Left hindlimb (tissue), 1 donor: ENCODE data around the gene KCNH5.

ENCODE experiments used
- DNase-seq: peaks from one replicate; pipeline ENCODE4 v3.0.0-alpha.2; 2018

The KCNH5 gene

GRCh38 chr14:62736048-62737043, 308.9 kb downstream of the KCNH5 start:
- no peak for DNase-seq

- no peak for DNase-seq
Measured at GRCh38 chr14:62734831-62735230, 310.4 kb downstream of the KCNH5 start.

GRCh38 chr14:62722406-62722805, 322.9 kb downstream of the KCNH5 start:
- no peak for DNase-seq

- DNase-seq = no peak
Measured at GRCh38 chr14:62718629-62719028, 326.6 kb downstream of the KCNH5 start.

GRCh38 chr14:62711351-62712023, 333.8 kb downstream of the KCNH5 start:
- DNase-seq = no peak

GRCh38 chr14:62710811-62711210, 334.4 kb downstream of the KCNH5 start:
- DNase-seq = no peak

- no peak for DNase-seq
Measured at GRCh38 chr14:62709773-62710172, 335.5 kb downstream of the KCNH5 start.

- no peak for DNase-seq
Measured at GRCh38 chr14:62706217-62706616, 339.0 kb downstream of the KCNH5 start.

GRCh38 chr14:62697461-62697860, 347.8 kb downstream of the KCNH5 start:
- DNase-seq = no peak

- DNase-seq = no peak
Measured at GRCh38 chr14:62696929-62697328, 348.3 kb downstream of the KCNH5 start.

GRCh38 chr14:62696331-62696924, 348.8 kb downstream of the KCNH5 start:
- no peak for DNase-seq

GRCh38 chr14:62694075-62694474, 351.2 kb downstream of the KCNH5 start:
- no peak for DNase-seq

GRCh38 chr14:62692490-62693106, 352.7 kb downstream of the KCNH5 start:
- DNase-seq = no peak

GRCh38 chr14:62691647-62692489, 353.4 kb downstream of the KCNH5 start:
- DNase-seq = no peak

- DNase-seq = no peak
Measured at GRCh38 chr14:62689733-62690132, 355.5 kb downstream of the KCNH5 start.

GRCh38 chr14:62687818-62688217, 357.4 kb downstream of the KCNH5 start:
- no peak for DNase-seq

- no peak for DNase-seq
Measured at GRCh38 chr14:62684376-62684775, 360.9 kb downstream of the KCNH5 start.

GRCh38 chr14:62682208-62682607, 363.1 kb downstream of the KCNH5 start:
- DNase-seq = no peak

- DNase-seq = no peak
Measured at GRCh38 chr14:62674563-62675237, 370.6 kb downstream of the KCNH5 start.

- no peak for DNase-seq
Measured at GRCh38 chr14:62673014-62673755, 372.1 kb downstream of the KCNH5 start.

- DNase-seq = no peak
Measured at GRCh38 chr14:62670526-62670925, 374.7 kb downstream of the KCNH5 start.
